Mucosa of gallbladder (tissue), 1 donor: ENCODE results near the gene PILRB. TPM values are rescaled to one million over a fixed set of nuclear protein-coding genes. Genes with fewer than 3 reads are reported as not detected.
"Not testable (repeated sequence)": the region's sequence is repeated elsewhere in the genome, so short reads cannot be mapped to it uniquely, and the experiment has no call there.

Source experiments
- DNase-seq: peaks from one replicate; pipeline ENCODE4 v3.0.0-alpha.2; 2020; ENCODE audit warnings: low spot score
- total RNA-seq: library from RNA; stranded (reverse); gene quantifications from one replicate; pipeline ENCODE4 v1.2.1, GENCODE V29; 2021
- donor health status: DM: no; HTN: no; CAD: no.

The PILRB gene
- total RNA-seq, result 70.3 TPM

DNA sequence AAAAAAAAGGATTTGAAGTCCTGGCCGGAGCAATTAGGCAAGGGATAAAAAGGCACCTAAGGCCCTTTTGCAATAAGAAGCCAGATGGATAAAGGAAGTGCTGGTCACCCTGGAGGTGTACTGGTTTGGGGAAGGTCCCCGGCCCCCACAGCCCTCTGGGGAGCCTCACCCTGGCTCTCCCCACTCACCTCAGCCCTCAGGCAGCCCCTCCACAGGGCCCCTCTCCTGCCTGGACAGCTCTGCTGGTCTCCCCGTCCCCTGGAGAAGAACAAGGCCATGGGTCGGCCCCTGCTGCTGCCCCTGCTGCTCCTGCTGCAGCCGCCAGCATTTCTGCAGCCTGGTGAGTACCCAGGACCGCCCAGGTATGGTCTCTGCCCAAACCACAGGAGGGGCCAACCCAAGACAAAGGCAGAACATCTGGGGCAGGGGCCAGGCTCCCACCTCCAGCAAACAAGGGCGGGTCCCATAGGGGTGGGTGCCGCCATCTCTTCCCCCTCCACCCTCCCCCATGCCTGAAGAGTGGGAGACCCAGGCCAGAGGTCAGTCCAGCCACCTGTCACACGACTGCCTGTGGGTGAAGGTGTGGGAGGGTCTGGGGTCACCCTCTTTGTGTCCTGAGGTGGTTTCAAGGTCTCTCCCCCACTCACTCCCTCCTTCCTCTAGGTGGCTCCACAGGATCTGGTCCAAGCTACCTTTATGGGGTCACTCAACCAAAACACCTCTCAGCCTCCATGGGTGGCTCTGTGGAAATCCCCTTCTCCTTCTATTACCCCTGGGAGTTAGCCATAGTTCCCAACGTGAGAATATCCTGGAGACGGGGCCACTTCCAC, at the start of gene PILRB:
PILRB (plus strand) TSS at position 91 of the 830 bp plus-strand sequence; CDS start at position 277, 186 bp downstream.
- no peak for DNase-seq

DNA sequence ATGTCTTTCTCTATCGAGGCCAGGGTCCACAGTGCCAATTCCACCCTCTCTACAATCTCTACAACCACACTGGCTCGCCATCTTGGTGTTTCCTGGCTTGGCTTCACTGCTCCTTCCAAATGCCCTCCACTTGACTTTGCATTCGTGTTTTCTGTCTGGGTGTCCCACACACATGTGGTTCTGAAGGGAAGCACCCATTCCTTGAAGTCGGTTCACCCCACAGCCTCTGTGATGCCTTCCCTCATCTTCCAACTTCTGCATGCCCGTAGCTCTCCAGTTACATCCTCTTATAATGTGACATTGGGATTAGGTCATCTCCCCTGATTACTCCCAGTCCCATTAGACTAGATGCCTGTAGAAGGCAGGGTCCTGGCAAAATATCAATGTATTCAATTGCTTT, 39.6 kb upstream of the PILRB start:
- not testable (repeated sequence) for DNase-seq

DNA sequence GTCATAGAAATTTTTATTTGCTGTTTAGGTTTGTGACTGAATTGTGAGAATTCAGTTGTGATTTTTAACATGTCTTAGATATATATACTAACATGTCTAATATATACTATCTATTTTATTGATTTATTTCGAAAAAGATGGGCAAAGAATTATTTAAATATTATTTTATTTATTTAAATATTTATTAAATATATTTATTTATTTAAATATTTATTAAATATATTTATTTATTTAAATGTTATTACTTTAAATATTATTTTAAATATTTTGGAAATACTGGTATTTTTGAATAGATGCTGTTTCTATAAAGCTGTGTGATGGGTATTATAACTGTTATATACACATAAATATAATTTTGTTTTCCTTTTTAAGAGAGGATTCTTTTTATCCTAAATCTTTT, 36.3 kb upstream of the PILRB start:
- not testable (repeated sequence) for DNase-seq

DNA sequence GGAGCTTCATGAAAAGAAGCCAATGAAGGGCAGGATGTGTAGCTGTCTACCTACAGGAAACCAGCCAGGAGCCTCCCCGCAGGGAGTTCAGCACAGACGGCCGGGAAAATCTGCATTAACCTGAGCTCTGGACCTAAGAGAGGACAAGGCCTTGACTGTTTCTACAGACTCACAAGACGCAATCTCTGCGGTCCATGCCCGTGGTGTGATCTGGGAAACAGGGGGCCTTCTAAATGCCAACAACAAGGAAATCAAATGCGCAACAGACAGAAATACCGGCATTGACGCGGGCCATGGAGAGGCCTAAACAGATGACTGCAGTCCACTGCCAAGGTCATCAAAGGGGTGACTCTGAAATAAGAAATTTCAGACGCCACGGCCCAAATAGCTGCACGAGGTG, 33.7 kb upstream of the PILRB start:
- not testable (repeated sequence) for DNase-seq

DNA sequence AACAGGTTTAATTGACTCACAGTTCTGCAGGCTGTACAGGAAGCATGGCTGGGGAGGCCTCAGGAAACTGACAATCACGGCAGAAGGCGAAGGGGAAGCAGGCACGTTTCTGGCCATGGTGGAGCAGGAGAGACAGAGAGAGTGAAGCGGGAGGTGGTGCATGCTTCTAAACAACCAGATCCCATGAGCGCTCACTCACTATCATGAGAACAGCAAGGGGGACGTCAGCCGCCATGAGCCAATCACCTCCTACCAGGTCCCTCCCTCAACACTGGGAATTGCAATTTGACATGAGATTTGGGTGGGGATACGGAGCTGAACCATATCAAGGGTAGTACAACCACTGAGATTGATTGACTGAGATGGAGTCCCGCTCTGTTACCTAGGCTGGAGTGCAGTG, 32.2 kb upstream of the PILRB start:
- not testable (repeated sequence) for DNase-seq

DNA sequence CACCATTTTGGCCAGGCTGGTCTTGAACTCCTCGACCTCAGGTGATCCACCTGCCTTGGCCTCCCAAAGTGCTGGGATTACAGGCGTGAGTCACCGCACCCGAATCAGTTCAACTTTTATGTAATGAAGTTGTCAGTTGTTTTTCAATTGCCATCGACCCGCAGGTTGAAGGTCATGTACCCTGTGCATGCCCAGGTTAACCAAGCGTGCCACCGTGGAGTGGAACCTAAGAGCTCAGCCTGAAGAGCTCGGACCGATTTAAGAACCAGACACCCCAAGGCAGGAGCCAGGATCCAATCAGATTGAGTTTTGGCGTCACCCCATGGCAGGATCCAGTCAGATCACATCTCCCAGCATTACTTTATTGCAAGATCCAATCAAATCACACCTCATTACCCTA, 31.0 kb upstream of the PILRB start:
- DNase-seq, result not testable (repeated sequence)

DNA sequence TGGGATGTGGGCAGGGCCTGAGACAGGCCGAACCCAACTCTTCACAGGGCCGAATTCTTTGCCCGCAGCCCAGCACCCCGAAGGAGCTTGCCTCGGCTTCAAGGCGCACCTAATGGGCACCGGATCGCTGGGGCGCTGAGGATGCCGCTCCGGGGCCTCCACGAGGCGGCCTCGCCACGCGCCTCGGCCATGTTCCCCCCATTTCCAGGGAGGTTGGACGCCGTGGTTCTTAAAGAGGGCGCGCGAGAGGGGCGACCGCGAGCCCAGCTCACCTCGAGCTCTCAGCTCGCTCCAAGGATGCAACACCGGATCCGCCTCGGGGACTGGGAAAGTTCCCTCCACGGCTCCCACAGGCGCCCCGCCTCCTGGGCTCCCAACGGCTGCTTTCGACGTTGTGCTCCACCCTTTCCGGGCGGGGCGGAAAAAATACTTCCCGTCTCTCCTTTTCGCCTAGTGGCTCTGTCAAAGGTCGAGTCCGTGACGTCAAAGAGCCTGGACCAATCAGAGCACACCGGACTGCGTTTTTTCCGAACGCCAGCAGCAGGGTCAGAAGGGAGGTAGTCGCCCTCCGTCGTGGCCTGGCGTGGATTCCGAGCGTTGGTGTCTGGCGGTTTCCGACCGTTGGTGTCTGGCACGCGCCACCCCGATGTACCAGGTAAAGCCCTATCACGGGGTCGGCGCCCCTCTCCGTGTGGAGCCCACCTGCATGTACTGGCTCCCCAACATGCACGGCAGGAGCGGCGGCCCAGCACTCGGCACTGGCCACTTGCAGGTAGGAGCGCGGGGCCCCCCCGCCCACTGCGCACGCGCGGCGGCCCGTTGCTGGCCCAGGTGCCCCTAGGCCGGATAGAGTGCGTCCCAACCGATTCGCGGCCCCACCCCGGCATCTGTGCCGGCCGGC, 22.1 kb upstream of the PILRB start:
- peak; percentile 93 for DNase-seq

DNA sequence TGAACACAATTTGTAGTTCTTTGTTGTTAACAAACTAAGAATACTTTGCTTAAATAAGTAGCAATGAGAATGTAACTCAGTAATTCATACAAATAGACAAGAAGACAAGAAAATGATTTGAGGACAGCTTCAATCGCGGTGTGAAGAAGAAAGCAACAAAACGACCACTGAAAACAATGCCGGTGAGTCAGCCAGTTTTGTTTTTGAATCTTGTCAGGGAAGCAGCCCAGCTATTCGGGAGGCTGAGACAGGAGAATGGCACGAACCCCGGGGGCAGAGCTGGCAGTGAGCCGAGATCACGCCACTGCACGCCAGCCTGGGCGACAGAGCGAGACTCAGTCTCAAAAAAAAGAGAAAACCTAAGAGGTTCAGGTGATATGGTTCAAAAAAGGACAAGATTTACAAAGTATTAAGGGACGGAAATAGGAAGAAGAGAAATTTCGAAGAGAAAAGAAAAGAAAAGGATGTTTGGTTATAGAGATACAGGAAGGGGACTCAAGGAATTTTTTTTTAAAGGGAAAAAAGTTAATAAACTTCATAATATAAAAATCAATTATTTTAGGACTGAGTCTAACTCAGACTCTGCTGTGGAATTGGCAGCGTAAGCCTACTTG, 19.7 kb upstream of the PILRB start:
- not testable (repeated sequence) for DNase-seq

DNA sequence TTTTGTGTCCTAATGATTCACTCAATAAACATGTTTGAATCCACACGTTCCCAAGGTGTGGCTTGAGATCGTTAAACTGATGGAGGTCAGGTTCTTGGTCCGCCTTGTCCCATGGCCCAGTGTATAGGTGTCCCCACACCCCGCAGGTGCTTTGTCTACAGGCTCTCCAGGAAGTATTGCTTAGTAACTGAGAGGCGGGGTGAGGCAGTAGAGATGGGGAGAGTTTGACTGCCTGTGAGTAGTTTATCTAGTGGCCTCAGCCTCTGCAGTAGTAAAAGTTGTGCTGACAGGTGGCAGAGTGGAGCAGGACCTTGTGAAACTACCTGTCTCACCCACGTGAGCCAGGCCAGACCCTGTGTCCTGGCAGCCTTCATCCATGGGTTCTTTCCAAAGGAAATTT, 16.6 kb upstream of the PILRB start:
- peak; percentile 48 for DNase-seq

DNA sequence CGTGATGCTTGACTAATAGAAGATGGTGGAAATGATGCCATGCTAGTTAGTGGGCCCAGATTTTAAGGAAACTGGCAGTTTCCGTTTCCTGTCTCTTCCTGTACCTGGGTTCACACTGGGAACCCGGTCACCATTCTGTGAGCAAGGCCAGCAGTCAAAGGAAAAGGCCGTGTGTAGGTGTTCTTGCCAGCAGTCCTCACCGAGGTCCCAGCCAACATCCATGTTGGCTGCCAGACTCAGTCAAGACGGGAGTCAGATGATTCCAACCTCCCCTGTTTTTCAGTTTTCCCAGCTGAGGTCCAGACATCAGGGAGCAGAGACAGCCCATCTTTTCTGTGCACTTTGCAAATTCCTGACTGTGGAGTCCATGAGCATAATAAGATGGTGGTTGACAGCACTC, 15.2 kb upstream of the PILRB start:
- DNase-seq, result no peak

DNA sequence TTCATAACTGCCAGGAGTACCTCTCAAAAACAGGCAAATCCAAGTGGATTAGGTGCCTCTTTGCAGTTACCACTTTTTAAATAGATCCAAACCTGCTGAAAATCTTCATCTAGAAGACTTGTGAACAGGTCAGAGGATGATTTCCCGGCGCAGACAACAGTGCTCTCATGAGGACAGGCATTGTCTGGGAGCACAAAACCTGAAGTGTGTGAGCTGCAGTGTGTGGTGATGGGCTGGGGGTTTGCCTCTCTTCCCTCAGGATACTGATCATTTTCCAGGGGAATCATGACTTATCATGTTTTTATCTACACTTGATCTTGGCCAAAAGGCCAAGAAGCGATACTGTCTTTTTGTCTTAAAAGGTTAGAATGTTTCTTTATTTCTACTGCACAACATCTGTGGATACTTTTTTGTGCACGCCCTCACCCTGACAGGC, 13.8 kb upstream of the PILRB start:
- DNase-seq, result not testable (repeated sequence)

DNA sequence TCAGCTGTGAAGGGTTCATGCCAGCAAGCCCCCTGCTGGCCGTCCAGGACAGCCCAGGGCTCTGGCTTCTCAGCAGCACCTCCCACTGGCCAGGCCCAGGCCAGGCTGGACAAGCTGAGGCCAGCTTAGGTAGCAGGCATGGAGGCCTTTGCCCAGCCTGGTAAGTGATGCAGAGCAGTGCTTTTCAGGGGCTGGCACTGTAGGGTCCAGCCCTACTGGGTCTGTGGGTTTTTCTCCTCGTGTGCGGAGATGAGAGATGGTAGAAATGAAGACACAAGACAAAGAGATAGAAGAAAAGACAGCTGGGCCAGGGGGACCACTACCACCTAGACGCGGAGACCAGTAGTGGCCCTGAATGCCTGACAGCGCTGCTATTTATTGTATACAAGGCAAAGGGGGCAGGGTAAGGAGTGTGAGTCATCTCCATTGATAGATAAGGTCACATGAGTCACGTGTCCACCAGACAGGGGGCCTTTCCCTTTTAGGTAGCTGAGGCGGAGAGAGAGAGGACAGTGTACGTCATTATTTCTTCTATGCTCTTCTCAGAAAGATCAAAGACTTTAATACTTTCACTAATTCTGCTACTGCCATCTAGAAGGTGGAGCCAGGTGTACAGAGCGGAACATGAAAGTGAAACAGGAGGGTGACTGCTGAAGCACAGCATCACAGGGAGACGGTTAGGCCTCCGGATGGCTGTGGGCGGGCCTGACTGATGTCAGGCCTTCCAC, 13.2 kb upstream of the PILRB start:
- peak; percentile 65 for DNase-seq

DNA sequence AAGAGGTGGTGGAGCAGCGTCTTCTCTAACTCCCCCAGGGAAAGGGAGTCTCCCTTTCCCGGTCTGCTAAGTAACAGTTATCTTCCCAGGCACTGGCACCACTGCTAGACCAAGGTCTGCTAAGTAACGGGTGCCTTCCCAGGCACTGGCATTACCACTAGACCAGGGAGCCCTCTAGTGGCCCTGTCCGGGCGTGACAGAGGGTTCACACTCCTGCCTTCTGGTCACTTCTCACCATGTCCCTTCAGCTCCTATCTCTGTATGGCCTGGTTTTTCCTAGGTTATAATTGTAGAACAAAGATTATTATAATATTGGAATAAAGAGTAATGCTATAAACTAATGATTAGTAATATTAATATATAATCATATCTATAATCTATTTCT, 12.6 kb upstream of the PILRB start:
- DNase-seq, result peak; percentile 84

DNA sequence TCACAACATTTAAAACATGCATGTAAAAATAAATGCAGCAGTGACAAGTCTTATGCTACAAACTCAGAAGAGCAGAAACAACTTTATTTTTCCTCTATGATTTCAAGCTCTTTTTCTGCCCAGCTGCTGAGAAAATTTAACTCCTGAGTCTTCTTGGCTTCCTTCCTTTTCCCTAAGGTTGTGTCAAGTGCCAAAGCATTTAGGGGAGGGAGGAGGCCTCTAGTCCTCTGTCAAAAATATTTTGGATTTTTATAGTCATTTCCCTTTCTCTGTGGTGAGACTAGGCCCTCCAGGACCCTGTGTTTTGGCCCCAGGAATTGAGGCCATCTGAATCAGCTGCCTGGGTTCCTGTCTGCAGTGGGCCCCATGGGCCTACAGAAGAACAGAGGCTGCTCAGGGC, 11.0 kb upstream of the PILRB start:
- DNase-seq, result no peak

DNA sequence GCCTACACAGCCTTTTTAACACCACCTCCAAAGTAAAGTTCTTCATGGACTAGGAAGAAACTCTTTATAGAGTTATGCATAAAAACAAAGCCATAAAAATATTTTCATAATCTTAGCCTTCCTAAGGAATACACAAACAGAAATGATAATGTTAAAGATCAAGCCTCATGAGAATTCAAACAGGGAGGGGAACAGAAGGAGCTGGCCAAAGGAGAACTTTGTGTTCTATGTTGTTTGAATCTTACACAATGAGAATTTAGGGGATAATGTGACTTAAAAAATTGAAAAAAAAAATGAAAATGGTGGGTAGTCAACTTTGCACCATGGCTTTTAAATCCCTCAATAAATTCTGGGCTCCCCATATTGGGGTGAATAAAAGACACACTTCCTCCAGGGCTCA, 9.1 kb upstream of the PILRB start:
- DNase-seq, result no peak

DNA sequence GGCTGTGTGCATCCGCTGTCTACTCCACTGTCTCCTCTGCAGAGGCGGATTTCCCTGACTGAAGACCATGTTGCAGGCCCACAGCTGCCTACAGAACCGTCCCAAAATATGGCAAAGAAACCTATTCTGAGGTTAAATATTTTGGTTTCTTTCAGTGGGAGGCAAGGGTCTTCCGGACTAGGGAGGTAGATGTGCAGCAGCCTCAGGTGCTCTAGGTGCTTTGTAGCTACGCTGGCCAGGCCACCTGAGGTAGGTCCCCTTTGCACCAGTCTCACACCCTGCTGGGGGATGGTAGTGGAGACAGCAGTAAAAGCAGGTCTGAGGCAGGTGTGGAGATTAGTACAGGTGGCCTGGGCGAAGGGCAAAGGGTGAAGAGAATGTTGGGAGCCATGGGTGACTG, 8.2 kb upstream of the PILRB start:
- DNase-seq, result no peak

DNA sequence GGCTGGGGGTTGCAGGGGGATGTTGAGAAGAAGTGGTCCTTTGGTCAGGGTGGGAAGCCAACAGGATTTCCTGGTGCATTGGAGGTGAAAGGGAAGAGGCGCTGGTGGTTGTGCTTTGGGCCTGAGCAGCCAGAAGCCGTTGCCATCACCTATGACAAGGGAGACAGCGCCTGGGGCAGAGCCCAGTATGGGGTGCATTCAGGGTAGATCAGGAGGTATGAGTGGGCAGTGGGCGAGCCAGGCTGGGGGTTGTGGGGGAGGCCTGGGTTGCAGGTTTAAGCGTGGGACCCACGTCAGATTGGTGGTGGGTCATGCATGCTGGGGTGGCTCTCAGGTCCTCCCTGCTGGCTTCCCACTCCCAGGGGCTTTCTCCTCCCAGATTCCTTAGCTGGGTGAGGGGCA, 6.3 kb upstream of the PILRB start:
- DNase-seq, result no peak

DNA sequence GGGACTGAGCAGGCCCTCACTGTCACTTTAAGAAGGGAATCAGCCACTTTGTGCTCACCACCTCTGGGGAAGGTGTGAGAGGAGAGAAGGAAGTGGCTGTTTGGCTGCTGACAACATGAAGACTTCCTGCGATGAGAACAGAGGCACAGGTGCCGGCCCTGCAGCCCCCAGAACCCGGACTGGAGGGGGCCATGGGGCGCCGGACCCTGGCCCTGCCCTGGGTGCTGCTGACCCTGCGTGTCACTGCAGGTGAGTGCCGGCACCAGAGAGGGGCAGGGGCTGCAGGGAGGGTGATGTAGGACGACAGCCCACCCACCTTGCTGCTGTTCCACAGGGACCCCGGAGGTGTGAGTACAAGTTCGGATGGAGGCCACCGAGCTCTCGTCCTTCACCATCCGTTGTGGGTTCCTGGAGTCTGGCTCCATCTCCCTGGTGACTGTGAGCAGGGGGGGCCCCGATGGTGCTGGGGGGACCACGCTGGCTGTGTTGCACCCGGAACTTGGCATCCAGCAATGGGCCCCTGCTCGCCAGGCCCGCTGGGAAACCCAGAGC, 5.6 kb upstream of the PILRB start:
- not testable (repeated sequence) for DNase-seq

DNA sequence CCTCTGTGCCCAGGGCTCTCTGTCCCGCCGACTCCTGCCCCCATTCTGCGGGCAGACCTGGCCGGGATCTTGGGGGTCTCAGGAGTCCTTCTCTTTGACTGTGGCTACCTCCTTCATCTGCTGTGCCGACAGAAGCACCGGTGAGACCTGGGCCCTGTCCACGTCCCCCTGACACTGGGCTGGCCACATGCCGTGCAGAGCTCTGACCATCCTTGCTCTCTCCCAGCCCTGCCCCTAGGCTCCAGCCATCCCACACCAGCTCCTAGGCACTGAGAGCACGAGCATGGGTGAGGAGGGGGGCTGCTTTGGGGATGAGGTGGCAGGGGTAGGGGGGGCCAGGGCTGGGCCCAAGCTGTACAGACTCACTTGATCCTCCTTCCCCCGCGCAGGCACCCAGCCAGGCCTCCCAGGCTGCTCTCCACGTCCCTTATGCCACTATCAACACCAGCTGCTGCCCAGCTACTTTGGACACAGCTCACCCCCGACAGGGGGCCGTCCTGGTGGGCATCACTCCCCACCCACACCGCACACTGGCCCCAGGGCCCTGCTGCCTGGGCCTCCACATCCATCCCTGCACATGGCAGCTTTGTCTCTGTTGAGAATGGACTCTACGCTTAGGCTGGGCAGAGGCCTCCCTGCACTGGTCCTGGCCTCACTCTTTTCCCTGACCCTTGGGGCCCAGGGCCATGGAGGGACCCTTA, 4.8 kb upstream of the PILRB start:
- DNase-seq, result no peak

DNA sequence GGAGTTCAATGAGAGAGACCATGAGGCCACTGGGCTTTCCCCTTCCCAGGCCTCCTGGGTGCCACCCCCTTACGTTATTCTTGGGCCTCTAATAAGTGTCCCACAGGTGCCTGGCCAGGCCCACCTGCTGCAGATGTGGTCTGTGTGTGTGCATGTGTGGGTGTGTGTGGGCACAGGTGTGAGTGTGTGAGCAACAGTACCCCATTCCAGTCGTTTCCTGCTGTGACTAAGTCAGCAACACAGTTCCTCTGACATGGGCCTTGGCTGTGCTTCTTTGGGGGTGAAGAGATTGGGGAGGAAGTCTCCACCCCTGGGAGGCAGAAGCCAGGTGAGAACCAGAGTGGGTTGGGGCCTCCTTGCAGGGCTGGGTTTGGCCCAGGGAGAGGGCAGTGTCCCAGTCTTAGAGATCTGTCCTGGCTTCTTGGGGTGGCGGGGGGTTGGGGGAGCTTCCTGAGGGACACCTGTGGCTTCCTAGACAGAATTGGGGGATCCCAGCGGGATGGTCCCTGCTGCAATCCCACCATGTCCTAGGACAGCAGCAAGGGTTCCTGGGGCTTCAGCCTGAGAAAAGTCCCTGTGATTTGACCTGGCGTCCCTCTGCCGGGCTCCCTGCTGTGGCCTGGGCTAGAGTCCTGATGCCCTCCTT, 4.1 kb upstream of the PILRB start:
- no peak for DNase-seq
